LNCaP clone FGC (cell line): Measurements from ENCODE around the gene SS18L1.

Experiments
- DNase-seq: peaks from one replicate; pipeline ENCODE4 v3.0.0-alpha.2; 2011; ENCODE audit warnings: low read depth
- H3K4me3 ChIP-seq: 2 replicates; pipeline ENCODE4 v1.5.1; 2011; ENCODE audit warnings: mild to moderate bottlenecking, low read depth, low read length, control low read depth
- CTCF ChIP-seq: IDR thresholded peaks from 2 replicates; pipeline ENCODE4 v1.5.1; 2012; ENCODE audit warnings: mild to moderate bottlenecking; ENCODE audit not compliant: control insufficient read depth, insufficient read depth; ENCODE audit errors: extremely low read depth

SS18L1 gene

GRCh38 chr20:62150310-62150575 lies 6.7 kb downstream of the SS18L1 start:
- TF ChIP-seq CTCF, result no peak
- H3K4me3 ChIP-seq, result no peak overlapping the region
- DNase-seq, result no peak

GRCh38 chr20:62151225-62151624 lies 7.7 kb downstream of the SS18L1 start:
- no peak overlapping the region for H3K4me3 ChIP-seq
- no peak for TF ChIP-seq CTCF
- DNase-seq, result no peak

- H3K4me3 ChIP-seq, result no peak overlapping the region
- DNase-seq, result no peak
- no peak for TF ChIP-seq CTCF
These were observed 8.3 kb downstream of the SS18L1 start for GRCh38 chr20:62151835-62152364.

GRCh38 chr20:62155428-62156253 lies 12.1 kb downstream of the SS18L1 start:
- TF ChIP-seq CTCF, result no peak

GRCh38 chr20:62156254-62156556 lies 12.6 kb downstream of the SS18L1 start:
- H3K4me3 ChIP-seq, result no peak overlapping the region
- no peak for TF ChIP-seq CTCF
- DNase-seq, result no peak

More at GRCh38 chr20:62155428-62156253, 12.1 kb downstream of the SS18L1 start:
- H3K4me3 ChIP-seq, result no peak overlapping the region
- DNase-seq, result no peak

- TF ChIP-seq CTCF, result peak; percentile 68
- H3K4me3 ChIP-seq, result no peak overlapping the region
- no peak for DNase-seq
These were observed 13.2 kb downstream of the SS18L1 start for GRCh38 chr20:62156592-62157386.
